Hindlimb muscle (tissue), 1 donor: Measurements from ENCODE around the gene MTMR11. TPM values are rescaled to one million over a fixed set of nuclear protein-coding genes. Genes with fewer than 3 reads are reported as not detected.
"Not testable (repeated sequence)": the region's sequence is repeated elsewhere in the genome, so short reads cannot be mapped to it uniquely, and the experiment has no call there.

Source experiments
- DNase-seq: peaks from one replicate; pipeline ENCODE4 v3.0.0-alpha.2; 2013
- polyA plus RNA-seq: library from polyadenylated mRNA; unstranded; fragments of 120-200 nt; gene quantifications from one replicate; pipeline ENCODE4 v1.2.1, GENCODE V29; 2013; ENCODE audit not compliant: insufficient read length

MTMR11 gene
- polyA plus RNA-seq, 1 donor, result 10.0 TPM

- peak; percentile 95 for DNase-seq
Observed at GRCh38 chr1:149899460-149900284, 37.0 kb downstream of the MTMR11 start, which contains the start of gene BOLA1. TSS of gene BOLA1 (plus strand) at chr1:149899568. CDS start at chr1:149900060, 492 bp downstream.

- no peak for DNase-seq
Observed at GRCh38 chr1:149896575-149896974, 40.1 kb downstream of the MTMR11 start.

GRCh38 chr1:149888999-149889289 is 47.7 kb downstream of the MTMR11 start:
- DNase-seq, result peak; percentile 54

- peak; percentile 89 for DNase-seq
Observed at GRCh38 chr1:149888247-149888998, 48.3 kb downstream of the MTMR11 start.

- DNase-seq, result peak; percentile 94
Observed at GRCh38 chr1:149887456-149888246, 49.0 kb downstream of the MTMR11 start.

GRCh38 chr1:149887196-149887455 is 49.6 kb downstream of the MTMR11 start:
- not testable (repeated sequence) for DNase-seq

- peak; percentile 96 for DNase-seq
Observed at GRCh38 chr1:149886396-149887195, 50.1 kb downstream of the MTMR11 start.

GRCh38 chr1:149886121-149886395 is 50.6 kb downstream of the MTMR11 start:
- not testable (repeated sequence) for DNase-seq

DNA sequence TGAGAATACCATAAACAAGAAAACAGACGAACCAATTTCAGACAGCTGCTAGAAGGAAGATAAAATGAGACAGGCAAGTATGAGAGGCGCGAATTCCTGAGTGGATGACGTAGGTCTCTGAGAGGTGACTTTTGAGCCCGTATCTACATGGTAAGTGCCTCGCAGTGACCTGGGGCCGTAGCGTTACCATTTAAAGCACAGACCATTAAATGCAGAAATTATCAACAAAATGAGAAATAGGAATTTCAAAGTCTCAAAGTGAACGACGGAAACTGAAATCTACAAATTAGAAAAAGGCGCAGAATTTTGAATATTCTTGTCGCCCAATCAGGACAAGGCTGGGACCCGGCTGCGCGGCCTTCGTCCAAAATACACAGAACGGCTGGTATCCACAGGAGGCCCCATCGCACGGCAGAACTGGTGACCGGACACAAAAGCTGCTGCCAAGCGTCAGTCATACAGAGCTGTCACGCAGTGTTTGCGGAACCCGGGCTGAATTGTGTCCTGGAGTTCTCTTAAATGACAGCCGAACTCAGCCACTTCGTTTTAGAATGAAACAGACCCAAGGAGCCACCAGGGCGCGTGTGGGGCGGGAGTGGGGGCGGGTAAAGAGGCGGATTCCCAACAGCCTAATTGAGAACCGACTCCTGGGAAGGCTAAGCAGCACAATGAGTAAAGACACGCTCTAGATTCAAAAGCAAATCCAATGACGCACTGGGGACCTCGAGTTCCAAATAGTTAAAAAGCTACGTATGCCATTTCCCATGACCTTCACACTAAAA is 51.1 kb downstream of the MTMR11 start:
- DNase-seq, result peak; percentile 88

- peak; percentile 53 for DNase-seq
Observed at GRCh38 chr1:149884433-149885338, 52.0 kb downstream of the MTMR11 start.

GRCh38 chr1:149883598-149884247 is 53.0 kb downstream of the MTMR11 start:
- DNase-seq, result no peak

GRCh38 chr1:149881876-149882275 is 54.8 kb downstream of the MTMR11 start:
- DNase-seq, result no peak

GRCh38 chr1:149879556-149879955 is 57.1 kb downstream of the MTMR11 start:
- DNase-seq, result no peak

Other genes starting within 250 kb of the MTMR11 start
- 3.0 TPM for gene FCGR1A, start 154.2 kb downstream of the MTMR11 start, polyA plus RNA-seq
- 14.4 TPM for gene BOLA1, start 37.3 kb downstream of the MTMR11 start, polyA plus RNA-seq
- gene SV2A, start 19.0 kb downstream of the MTMR11 start, polyA plus RNA-seq, result 2.1 TPM
- gene SF3B4, start 9.1 kb downstream of the MTMR11 start, polyA plus RNA-seq, result 41.1 TPM
- gene OTUD7B, start 73.8 kb upstream of the MTMR11 start, polyA plus RNA-seq, result 14.6 TPM
- gene VPS45, start 130.9 kb upstream of the MTMR11 start, polyA plus RNA-seq, result 42.9 TPM
- gene PLEKHO1, start 213.0 kb upstream of the MTMR11 start, polyA plus RNA-seq, result 102 TPM